LNCAP (cell line): ENCODE results near the gene THOC6.

Experiments
- CTCF ChIP-seq: fragments of 450-650 bp; IDR thresholded peaks from 2 replicates; pipeline ENCODE4 v1.5.1; 2017; ENCODE audit warnings: mild to moderate bottlenecking

THOC6 gene

GRCh38 chr16:3074860-3075522, 51.2 kb downstream of the THOC6 start:
- TF ChIP-seq CTCF: no peak

GRCh38 chr16:3075523-3075915, 51.7 kb downstream of the THOC6 start:
- TF ChIP-seq CTCF: no peak

- TF ChIP-seq CTCF: no peak
These were observed 52.7 kb downstream of the THOC6 start for GRCh38 chr16:3076577-3076976.
